GM12873 (cell line): ENCODE measurements around the gene PPM1N.

Experiments used
- CTCF ChIP-seq: IDR thresholded peaks from 2 replicates; pipeline ENCODE4 v1.5.1; 2012; ENCODE audit warnings: low read depth, mild to moderate bottlenecking, moderate library complexity, low read length, control low read depth; ENCODE audit not compliant: insufficient read depth; ENCODE audit errors: missing control alignments

Gene PPM1N

GRCh38 chr19:45531349-45531748 lies 33.1 kb downstream of the PPM1N start:
- TF ChIP-seq CTCF = no peak

- no peak for TF ChIP-seq CTCF
Measured at GRCh38 chr19:45539459-45539858, 41.2 kb downstream of the PPM1N start.

GRCh38 chr19:45542234-45542668 lies 44.0 kb downstream of the PPM1N start:
- TF ChIP-seq CTCF = no peak

- TF ChIP-seq CTCF = no peak
Measured at GRCh38 chr19:45547211-45547770, 49.0 kb downstream of the PPM1N start.

GRCh38 chr19:45547965-45548609 lies 49.8 kb downstream of the PPM1N start:
- TF ChIP-seq CTCF = no peak
